IMR-90 (cell line): ENCODE measurements around the gene PLD6. TPM values are rescaled to one million over a fixed set of nuclear protein-coding genes. Genes with fewer than 3 reads are reported as not detected.

Source experiments
- ATAC-seq: fragments of 200-7000 bp; cut with Tn5 transposase; 2 replicates; pipeline ENCODE4 v1.9.1; 2020; ENCODE audit warnings: low read depth, mild to moderate bottlenecking, moderate library complexity
- BruUV-seq: library from RNA; stranded (reverse); fragments of 400-500 nt; replicated peaks from 2 replicates; lab custom pipeline; 2021; lab: Mats Ljungman, UMichigan
- CTCF ChIA-PET: fragments of 300-600 bp; formaldehyde crosslinking; extraction: SDS; loops from one replicate; lab custom pipeline; 2021; ENCODE audit warnings: antibody characterized with exemption; lab: Yijun Ruan, JAX
- POLR2A ChIA-PET: fragments of 300-600 bp; sonication (Branson Sonifier 250); formaldehyde crosslinking; loops from one replicate; lab custom pipeline; 2022; ENCODE audit warnings: antibody characterized with exemption; ENCODE audit not compliant: unreplicated experiment; lab: Charles Lee
- DNase-seq: peaks from one replicate; pipeline ENCODE4 v3.0.0; 2013
- H2AFZ ChIP-seq: replicated peaks from 2 replicates; pipeline ENCODE3; 2013; ENCODE audit warnings: low read length, mild to moderate bottlenecking; ENCODE audit not compliant: poor library complexity
- H2AK5ac ChIP-seq: 2 replicates; pipeline ENCODE4 v1.6.1; 2013; ENCODE audit warnings: low read depth, low read length, inconsistent platforms
- H2AK9ac ChIP-seq: replicated peaks from 2 replicates; pipeline ENCODE3; 2013; ENCODE audit warnings: mild to moderate bottlenecking, low read depth, low read length, moderate library complexity; ENCODE audit not compliant: poor library complexity
- H2BK120ac ChIP-seq: 2 replicates; pipeline ENCODE4 v1.6.1; 2013; ENCODE audit warnings: low read depth, low read length, inconsistent platforms
- H2BK15ac ChIP-seq: 3 replicates; pipeline ENCODE4 v1.6.1; 2013; ENCODE audit warnings: low read depth, low read length, inconsistent platforms
- H2BK20ac ChIP-seq: 2 replicates; pipeline ENCODE4 v1.6.1; 2013; ENCODE audit warnings: low read depth, mild to moderate bottlenecking, inconsistent platforms, low read length, moderate library complexity
- H2BK5ac ChIP-seq: 2 replicates; pipeline ENCODE4 v1.6.1; 2013; ENCODE audit warnings: mild to moderate bottlenecking, low read depth, low read length, inconsistent platforms; ENCODE audit not compliant: poor library complexity, severe bottlenecking
- H3K14ac ChIP-seq: replicated peaks from 2 replicates; pipeline ENCODE4 v1.6.1; 2013; ENCODE audit warnings: low read depth, low read length, inconsistent platforms
- H3K18ac ChIP-seq: 2 replicates; pipeline ENCODE4 v1.6.1; 2013; ENCODE audit warnings: low read depth, low read length, control low read depth
- H3K23ac ChIP-seq: 2 replicates; pipeline ENCODE4 v1.6.1; 2013; ENCODE audit warnings: low read depth, low read length, inconsistent platforms
- H3K27ac ChIP-seq: 2 replicates; pipeline ENCODE4 v1.5.1; 2013; ENCODE audit warnings: mild to moderate bottlenecking, control low read depth, low read length; ENCODE audit not compliant: insufficient read depth
- H3K27me3 ChIP-seq: 2 replicates; pipeline ENCODE4 v1.6.1; 2013; ENCODE audit warnings: low read length; ENCODE audit not compliant: control insufficient read depth, insufficient read depth
- H3K36me3 ChIP-seq: 2 replicates; pipeline ENCODE4 v1.6.1; 2013; ENCODE audit warnings: low read length, mixed read lengths; ENCODE audit not compliant: control insufficient read depth, insufficient read depth
- H3K4ac ChIP-seq: 2 replicates; pipeline ENCODE4 v1.6.1; 2013; ENCODE audit warnings: low read depth, low read length, inconsistent platforms
- H3K4me1 ChIP-seq: 2 replicates; pipeline ENCODE4 v1.6.1; 2013; ENCODE audit warnings: low read length, mixed read lengths; ENCODE audit not compliant: control insufficient read depth, insufficient read depth
- H3K4me2 ChIP-seq: 2 replicates; pipeline ENCODE4 v1.6.1; 2013; ENCODE audit warnings: low read depth, mild to moderate bottlenecking, control low read depth, low read length, moderate library complexity
- H3K4me3 ChIP-seq: 2 replicates; pipeline ENCODE4 v1.5.1; 2013; ENCODE audit warnings: low read depth, mild to moderate bottlenecking, control low read depth, low read length, moderate library complexity; ENCODE audit not compliant: insufficient read depth
- H3K56ac ChIP-seq: 2 replicates; pipeline ENCODE4 v1.6.1; 2013; ENCODE audit warnings: low read length, inconsistent platforms; ENCODE audit not compliant: insufficient read depth; ENCODE audit errors: extremely low read depth
- H3K79me1 ChIP-seq, 2 experiments: 2 replicates each; pipeline ENCODE4 v1.6.1; 2013; ENCODE audit warnings: low read length in 2 of 2, inconsistent platforms in 1 of 2, low read depth in 1 of 2
- H3K9ac ChIP-seq: 2 replicates; pipeline ENCODE4 v1.6.1; 2013; ENCODE audit warnings: low read depth, low read length, control low read depth
- H3K9me1 ChIP-seq: 2 replicates; pipeline ENCODE4 v1.6.1; 2013; ENCODE audit warnings: low read length, inconsistent platforms; ENCODE audit not compliant: insufficient read depth
- H3K9me3 ChIP-seq: 2 replicates; pipeline ENCODE4 v1.6.1; 2013; ENCODE audit warnings: low read length; ENCODE audit not compliant: control insufficient read depth, insufficient read depth
- H4K20me1 ChIP-seq: 2 replicates; pipeline ENCODE4 v1.6.1; 2013; ENCODE audit warnings: low read length, inconsistent platforms; ENCODE audit not compliant: insufficient read depth
- H4K5ac ChIP-seq: 2 replicates; pipeline ENCODE4 v1.6.1; 2013; ENCODE audit warnings: mild to moderate bottlenecking, low read depth, low read length, control low read depth
- H4K8ac ChIP-seq, 2 experiments: 2 replicates each; pipeline ENCODE4 v1.6.1; 2013; ENCODE audit warnings: low read depth in 2 of 2, low read length in 2 of 2, control low read depth in 1 of 2, inconsistent platforms in 1 of 2
- H4K91ac ChIP-seq: 2 replicates; pipeline ENCODE4 v1.6.1; 2013; ENCODE audit warnings: low read depth, low read length, inconsistent platforms; ENCODE audit not compliant: insufficient read depth
- WGBS, 2 experiments: methylation state at CpG; one replicate each; pipeline versions ENCODE4 v1.1.5 to v1.1.7; 2013; ENCODE audit warnings: missing lambda C conversion rate in 2 of 2; ENCODE audit not compliant: insufficient read length in 1 of 2; ENCODE audit errors: extremely low coverage in 2 of 2; 5-methylcytosine and 5-hydroxymethylcytosine counted together
- dilution Hi-C: fragments of 300-500 bp; cut with HindIII; formaldehyde crosslinking; loops from one replicate; pipeline ENCODE4 v1.14.3; 2018; ENCODE audit warnings: low sequenced_read_pairs; ENCODE audit not compliant: unreplicated experiment
- in situ Hi-C: fragments of 300-500 bp; cut with MboI; formaldehyde crosslinking; loops from 3 replicates; pipeline ENCODE4 v1.14.3; 2019; ENCODE audit warnings: low sequenced_read_pairs, inconsistent platforms, mixed read lengths
- intact Hi-C: fragments of 100-400 bp; cut with micrococcal nuclease; formaldehyde crosslinking; loops from 2 replicates; pipeline ENCODE4 v1.10.0; 2022
- polyA plus RNA-seq, 3 experiments: library from polyadenylated mRNA; depleted of rRNA; stranded (reverse); fragments of >200 nt; gene quantifications; 2 replicates each; pipeline ENCODE4 v1.2.3, GENCODE V29; 2012; ENCODE audit warnings: low replicate concordance in 1 of 3
- total RNA-seq: library from RNA; depleted of rRNA; stranded (reverse); fragments of >200 nt; gene quantifications from 2 replicates; pipeline ENCODE4 v1.2.3, GENCODE V29; 2012
- TF ChIP-seq, protein P1 (sequence below): fragments of 150-350 bp; IDR thresholded peaks from 2 replicates; pipeline ENCODE4 v1.6.1; 2017; ENCODE audit warnings: mild to moderate bottlenecking, antibody characterized with exemption, low read length, low read depth

PLD6 gene
- total and polyA plus RNA-seq, 2 of the 4 experiments (the other 2 are of a cell fraction), result 1.1 to 1.5 TPM

DNA sequence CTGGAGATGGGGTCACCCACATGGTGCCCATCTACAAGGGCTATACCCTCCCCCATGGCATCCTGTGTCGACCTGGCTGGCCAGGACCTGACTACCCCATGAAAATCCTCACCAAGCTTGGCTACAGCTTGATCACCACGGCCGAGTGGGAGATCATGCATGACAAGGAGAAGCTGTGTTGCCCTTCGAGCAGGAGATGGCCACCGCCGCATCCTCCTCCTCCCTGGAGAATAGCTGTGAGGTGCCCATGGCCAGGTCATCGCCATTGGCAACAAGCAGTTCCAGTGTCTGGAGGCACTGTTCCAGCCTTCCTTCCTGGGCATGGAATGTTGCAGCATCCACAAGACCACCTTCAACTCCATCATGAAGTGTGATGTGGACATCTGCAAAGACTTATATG lies 36.1 kb upstream of the PLD6 start:
- H2BK120ac ChIP-seq, result no peak overlapping the region
- H3K27ac ChIP-seq, result no peak overlapping the region
- H3K36me3 ChIP-seq, result peaks cover 9% of the 10 kb centered on the region
- ATAC-seq (no peak), DNase-seq (no peak)
- no peak overlapping the region for H2AK9ac ChIP-seq
- H4K8ac ChIP-seq, result no peak overlapping the region
- no peaks in the 10 kb centered on the region for H3K9me3 ChIP-seq
- no peaks in the 10 kb centered on the region for H3K4me1 ChIP-seq
- H2AFZ ChIP-seq, result peak overlapping the region; percentile 10
- H3K27me3 ChIP-seq, result no peaks in the 10 kb centered on the region
- no peak overlapping the region for H3K18ac ChIP-seq
- ChIA-PET CTCF (no interaction called here), POLR2A (no interaction called here)
- peaks cover 0 to 6% of the 10 kb centered on the region in 2 experiments; a peak in 1 of 4 replicates for H3K79me1 ChIP-seq
- H3K4me2 ChIP-seq, result no peak overlapping the region
- no peak overlapping the region for H3K23ac ChIP-seq
- no peak overlapping the region for H4K91ac ChIP-seq
- no peaks in the 10 kb centered on the region; the same call in 1 of the 2 replicates for H4K20me1 ChIP-seq
- H3K9me1 ChIP-seq, result 0 out of 2 replicates have a peak, but pooled peaks cover 6% of the 10 kb centered on the region
- H2AK5ac ChIP-seq, result no peak overlapping the region
- TF ChIP-seq, protein P1, sequence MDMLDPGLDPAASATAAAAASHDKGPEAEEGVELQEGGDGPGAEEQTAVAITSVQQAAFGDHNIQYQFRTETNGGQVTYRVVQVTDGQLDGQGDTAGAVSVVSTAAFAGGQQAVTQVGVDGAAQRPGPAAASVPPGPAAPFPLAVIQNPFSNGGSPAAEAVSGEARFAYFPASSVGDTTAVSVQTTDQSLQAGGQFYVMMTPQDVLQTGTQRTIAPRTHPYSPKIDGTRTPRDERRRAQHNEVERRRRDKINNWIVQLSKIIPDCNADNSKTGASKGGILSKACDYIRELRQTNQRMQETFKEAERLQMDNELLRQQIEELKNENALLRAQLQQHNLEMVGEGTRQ, result no peak
- H2BK20ac ChIP-seq, result no peak overlapping the region
- no peak overlapping the region for H2BK5ac ChIP-seq
- H4K5ac ChIP-seq, result no peak overlapping the region
- in situ Hi-C loops (no loop called here), intact Hi-C loops (no loop called here), dilution Hi-C loops (no loop called here)
- WGBS, 2 experiments, result 80% methylated on average over 2 of the region's 7 CpGs; no CpG with 5 or more reads in 1 of the 2 experiments
- H2BK15ac ChIP-seq, result no peak overlapping the region
- no peak overlapping the region for H3K14ac ChIP-seq
- H3K4ac ChIP-seq, result no peak overlapping the region
- H3K4me3 ChIP-seq, result no peak overlapping the region
- no peak overlapping the region for H3K9ac ChIP-seq
- BruUV-seq, result no TSS peak
- no peak overlapping the region for H3K56ac ChIP-seq
